Stimulated activated CD8-positive, alpha-beta memory T cell treated with anti-CD3 and anti-CD28 coated beads, Interleukin-7, amount 100 ng/mL, for 48 hours (primary cell): ENCODE results near the gene JAK3.
"Not testable (repeated sequence)": the region's sequence is repeated elsewhere in the genome, so short reads cannot be mapped to it uniquely, and the experiment has no call there.

Source experiments
- DNase-seq, 2 donors: peaks; one replicate each; pipeline ENCODE4 v3.0.0-alpha.2; 2020; ENCODE audit warnings: low read depth in 1 of 2; ENCODE audit errors: extremely low read depth in 1 of 2

Gene JAK3

GRCh38 chr19:17807731-17808316, 40.0 kb downstream of the JAK3 start:
- DNase-seq, result no peak

GRCh38 chr19:17806945-17807344, 40.8 kb downstream of the JAK3 start:
- DNase-seq, result no peak

- no peak for DNase-seq
These were observed 42.4 kb downstream of the JAK3 start for GRCh38 chr19:17805427-17805826.

GRCh38 chr19:17803264-17803896, 44.4 kb downstream of the JAK3 start:
- DNase-seq, result no peak

- DNase-seq, result no peak
These were observed 45.5 kb downstream of the JAK3 start for GRCh38 chr19:17802137-17802858.

GRCh38 chr19:17798599-17798998, 49.2 kb downstream of the JAK3 start:
- not testable (repeated sequence) for DNase-seq

- DNase-seq, result peak; percentile 23 to 75
These were observed 50.2 kb downstream of the JAK3 start for GRCh38 chr19:17797424-17798201.

GRCh38 chr19:17796838-17797423, 50.9 kb downstream of the JAK3 start:
- DNase-seq, result no peak

- no peak for DNase-seq
These were observed 51.6 kb downstream of the JAK3 start for GRCh38 chr19:17796013-17796837.

- DNase-seq, result no peak
These were observed 52.3 kb downstream of the JAK3 start for GRCh38 chr19:17795495-17795856.

GRCh38 chr19:17794731-17795494, 52.9 kb downstream of the JAK3 start, which contains the start of gene B3GNT3:
Gene B3GNT3 (plus strand): TSS chr19:17795138. CDS start chr19:17807808, 12,670 bp downstream.
- no peak for DNase-seq

GRCh38 chr19:17794412-17794730, 53.4 kb downstream of the JAK3 start:
- DNase-seq, result no peak

GRCh38 chr19:17790059-17790780, 57.6 kb downstream of the JAK3 start:
- no peak for DNase-seq

GRCh38 chr19:17788632-17789031, 59.1 kb downstream of the JAK3 start:
- DNase-seq, result no peak

- DNase-seq, result no peak
These were observed 60.4 kb downstream of the JAK3 start for GRCh38 chr19:17787274-17787913.

GRCh38 chr19:17784201-17785008, 63.4 kb downstream of the JAK3 start:
- DNase-seq, result peak in 1 of 2 donors; percentile 52

- DNase-seq, result not testable (repeated sequence)
These were observed 64.1 kb downstream of the JAK3 start for GRCh38 chr19:17783721-17784120.

GRCh38 chr19:17780781-17781180, 67.0 kb downstream of the JAK3 start:
- DNase-seq, result no peak
